Fibroblast of skin of left quadriceps (primary cell): Measurements from ENCODE around the gene SOX15.

Experiments
- DNase-seq, 2 experiments: peaks; one replicate each; pipeline ENCODE4 v3.0.0-alpha.2; 2013; ENCODE audit warnings: low read depth in 2 of 2

SOX15 gene

DNA sequence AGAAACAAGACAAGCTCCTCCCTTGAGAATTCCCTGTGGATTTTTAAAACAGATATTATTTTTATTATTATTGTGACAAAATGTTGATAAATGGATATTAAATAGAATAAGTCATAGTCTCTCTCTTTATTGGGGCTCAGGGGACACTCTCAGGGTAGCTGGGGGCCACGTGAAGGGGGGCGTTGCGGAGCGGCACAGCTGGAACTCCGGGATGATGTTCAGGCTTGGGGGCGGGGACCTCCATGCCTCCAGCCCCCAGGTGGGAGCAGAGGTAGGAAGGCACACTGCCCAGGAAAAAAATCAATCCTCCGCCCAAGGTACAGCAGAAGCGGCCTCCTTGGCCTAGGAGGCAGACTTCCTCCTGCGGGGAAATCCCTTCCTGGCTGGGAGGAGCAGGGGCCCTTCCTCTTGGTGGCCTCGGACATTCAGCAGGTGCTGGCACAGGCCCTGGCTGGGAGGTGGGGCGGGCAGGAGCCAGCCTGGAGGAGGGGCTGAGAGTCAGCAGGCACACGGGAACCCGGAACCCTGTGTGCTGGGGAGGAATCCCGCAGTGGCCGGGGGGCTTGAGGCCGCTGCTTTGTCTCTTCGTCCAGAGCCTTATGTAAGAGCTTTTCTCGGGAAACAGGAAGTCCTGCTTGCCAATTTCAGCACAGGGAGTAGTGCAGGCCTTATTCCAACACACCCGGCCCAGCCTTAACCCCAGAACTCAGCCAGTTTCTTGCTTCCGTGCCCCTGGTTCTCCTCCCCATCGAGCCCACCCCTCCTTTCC lies 31.9 kb downstream of the SOX15 start:
- no peak for DNase-seq

DNA sequence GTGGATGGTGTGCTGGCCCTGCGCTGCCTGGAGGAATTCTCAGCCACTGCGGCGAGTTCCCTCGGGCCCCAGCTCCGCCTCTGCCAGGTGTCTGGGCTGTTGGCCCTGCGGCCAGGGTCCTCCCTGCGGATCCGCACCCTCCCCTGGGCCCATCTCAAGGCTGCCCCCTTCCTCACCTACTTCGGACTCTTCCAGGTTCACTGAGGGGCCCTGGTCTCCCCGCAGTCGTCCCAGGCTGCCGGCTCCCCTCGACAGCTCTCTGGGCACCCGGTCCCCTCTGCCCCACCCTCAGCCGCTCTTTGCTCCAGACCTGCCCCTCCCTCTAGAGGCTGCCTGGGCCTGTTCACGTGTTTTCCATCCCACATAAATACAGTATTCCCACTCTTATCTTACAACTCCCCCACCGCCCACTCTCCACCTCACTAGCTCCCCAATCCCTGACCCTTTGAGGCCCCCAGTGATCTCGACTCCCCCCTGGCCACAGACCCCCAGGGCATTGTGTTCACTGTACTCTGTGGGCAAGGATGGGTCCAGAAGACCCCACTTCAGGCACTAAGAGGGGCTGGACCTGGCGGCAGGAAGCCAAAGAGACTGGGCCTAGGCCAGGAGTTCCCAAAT lies 32.6 kb downstream of the SOX15 start:
- DNase-seq: no peak

DNA sequence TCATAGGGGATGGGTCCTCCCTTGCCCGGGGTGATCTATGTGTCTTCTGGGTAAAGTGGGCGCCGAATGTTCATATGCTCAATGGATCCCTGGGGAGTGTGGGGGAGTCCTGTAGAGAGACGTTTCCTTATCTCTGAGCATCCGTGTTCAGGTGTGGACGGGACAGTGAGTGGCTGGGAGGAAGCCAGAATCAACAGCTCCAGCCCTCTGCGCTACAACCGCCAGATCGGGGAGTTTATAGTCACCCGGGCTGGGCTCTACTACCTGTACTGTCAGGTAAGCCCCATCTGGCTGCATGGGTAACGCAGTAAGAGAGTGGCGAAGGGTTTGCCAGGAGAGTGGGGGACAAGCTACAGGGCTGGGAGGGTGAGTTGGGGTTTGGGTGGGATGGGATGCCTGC lies 33.3 kb downstream of the SOX15 start:
- no peak for DNase-seq

DNA sequence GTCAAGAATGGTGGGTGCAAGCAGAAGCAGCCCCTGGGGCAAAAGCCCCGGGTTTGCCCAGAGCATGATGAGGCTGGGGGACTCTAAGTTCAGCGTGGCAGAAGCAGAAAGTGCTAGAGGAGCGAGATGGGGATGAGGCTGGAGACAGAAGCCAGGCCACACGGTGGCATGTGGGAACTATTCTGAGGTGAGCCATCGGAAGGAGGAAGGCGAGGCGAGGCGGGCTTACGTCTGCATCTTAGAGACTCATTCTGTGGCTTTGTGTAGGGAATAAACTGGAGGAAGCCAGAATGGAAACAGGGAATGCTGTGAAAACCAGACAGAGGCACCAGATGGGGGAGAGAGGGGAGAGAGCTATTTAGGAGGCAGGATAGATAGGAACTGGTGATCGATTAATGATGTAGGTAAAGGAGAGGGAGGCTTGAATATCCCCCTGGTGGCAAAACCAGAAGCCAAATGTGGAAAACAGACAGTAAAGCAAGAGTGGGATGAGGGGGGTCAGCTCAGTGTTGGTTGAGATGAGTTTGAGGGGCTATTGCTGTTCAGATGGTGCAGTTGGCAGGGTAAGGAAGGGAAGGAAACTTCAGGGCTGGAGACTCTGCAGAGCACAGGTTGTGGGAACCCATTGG lies 34.5 kb downstream of the SOX15 start:
- no peak for DNase-seq

DNA sequence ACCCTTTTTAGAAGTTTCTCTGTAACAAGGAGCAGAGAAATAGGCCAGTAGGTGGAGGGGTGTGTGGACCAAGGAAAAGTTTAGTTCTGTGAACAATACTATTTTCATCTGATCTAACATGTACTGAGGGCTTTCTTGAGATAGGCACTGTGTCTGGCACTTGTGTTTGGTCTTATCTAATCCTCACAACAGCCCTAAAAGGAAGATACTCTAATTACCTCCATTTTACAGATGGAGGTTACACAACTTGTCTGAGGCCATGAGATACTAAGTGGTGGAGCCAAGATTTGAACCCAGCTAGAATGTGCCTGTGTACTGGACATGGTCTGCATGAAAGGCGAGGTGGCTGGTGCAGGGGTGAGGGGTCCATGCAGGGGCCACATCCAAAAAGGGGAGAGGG lies 36.5 kb downstream of the SOX15 start:
- DNase-seq: no peak

DNA sequence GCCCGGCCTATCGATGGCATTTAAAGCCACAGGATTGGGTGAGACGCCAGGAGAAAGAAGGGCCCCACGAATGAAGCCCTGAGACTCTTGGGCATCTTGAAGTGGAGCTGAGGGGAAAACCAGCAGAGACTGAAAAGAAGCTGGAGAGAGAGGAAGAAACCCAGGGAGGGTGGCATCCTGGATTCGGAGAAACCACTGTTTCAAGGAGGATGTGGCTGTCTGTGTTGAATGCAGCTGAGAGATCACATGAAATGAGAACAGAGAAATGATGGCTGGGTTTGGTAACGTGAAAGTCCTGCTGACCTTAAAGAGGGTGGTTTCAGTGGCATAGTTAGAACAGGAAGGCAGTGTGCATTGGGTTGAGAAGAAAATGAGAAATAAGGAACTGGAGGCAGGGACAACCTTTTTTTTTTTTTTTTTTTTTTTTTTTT lies 37.3 kb downstream of the SOX15 start:
- DNase-seq: no peak

DNA sequence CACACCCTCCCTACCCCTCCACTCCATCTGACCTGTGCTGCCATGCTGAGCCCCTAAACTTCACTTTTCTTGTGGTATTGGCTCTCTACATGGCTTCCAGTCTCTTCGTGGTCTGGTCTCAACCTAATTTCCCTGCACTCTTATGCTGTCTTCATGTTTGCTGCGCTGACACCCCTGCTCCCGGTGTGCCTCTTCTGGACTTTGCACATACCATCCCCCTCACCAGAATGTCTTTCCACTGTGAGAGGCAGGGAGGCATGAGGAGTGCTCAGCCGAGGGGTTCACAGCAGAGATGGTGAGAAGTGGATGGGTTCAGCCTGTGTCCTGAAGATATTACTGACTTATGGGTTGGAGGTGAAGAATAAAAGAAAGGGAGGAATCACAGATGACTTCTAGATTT lies 38.5 kb downstream of the SOX15 start:
- DNase-seq: no peak

DNA sequence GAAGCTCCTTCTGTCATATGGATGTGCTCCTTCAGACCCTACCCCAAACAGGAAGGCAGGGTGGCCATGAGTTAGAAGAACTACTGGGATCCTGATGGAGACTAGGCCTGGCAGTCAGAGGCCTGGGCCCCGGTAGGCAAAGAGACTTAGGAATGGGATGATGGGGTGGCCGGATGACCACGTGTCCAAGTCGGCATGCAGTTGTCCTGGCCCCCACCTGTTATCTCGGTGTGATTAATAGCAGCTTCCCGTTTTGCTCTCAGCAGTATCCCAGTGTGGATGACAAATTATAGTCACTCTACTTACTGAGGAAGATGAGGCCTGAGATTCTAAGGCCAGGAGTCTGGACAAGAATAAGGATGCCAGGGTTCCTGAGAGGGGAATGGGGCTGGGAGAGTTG lies 39.5 kb downstream of the SOX15 start:
- DNase-seq: no peak

DNA sequence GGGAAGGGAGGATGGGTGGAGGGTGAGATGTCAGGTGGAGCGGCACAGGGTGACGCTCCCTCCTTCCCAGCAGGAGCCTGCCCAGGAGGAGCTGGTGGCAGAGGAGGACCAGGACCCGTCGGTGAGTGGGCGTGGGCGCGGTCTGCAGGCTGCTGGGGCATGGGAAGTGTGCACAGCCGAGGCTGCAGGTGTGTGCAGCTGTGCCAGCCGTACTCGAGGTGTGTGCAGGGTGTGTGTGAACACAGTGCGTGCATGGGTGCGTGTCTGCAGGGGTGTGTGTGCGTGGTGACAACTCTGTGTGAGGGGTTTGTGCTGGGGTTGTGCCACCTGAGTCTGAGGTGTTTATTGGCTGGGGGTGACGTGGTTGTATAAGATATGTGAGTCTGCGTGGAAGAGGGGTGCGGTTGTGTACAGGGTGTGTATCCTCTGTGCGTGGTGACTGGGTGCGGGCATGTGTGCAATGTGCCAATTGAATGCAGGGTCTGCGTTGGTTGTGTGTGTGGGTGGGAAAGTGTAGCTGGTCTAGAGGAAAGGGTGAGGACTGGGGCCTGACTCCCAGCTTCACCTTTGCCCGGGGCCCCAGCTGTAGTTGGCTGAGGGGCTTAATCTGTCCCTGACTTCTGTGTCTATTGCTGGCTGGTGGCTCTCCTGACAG lies 40.4 kb downstream of the SOX15 start:
- no peak for DNase-seq

DNA sequence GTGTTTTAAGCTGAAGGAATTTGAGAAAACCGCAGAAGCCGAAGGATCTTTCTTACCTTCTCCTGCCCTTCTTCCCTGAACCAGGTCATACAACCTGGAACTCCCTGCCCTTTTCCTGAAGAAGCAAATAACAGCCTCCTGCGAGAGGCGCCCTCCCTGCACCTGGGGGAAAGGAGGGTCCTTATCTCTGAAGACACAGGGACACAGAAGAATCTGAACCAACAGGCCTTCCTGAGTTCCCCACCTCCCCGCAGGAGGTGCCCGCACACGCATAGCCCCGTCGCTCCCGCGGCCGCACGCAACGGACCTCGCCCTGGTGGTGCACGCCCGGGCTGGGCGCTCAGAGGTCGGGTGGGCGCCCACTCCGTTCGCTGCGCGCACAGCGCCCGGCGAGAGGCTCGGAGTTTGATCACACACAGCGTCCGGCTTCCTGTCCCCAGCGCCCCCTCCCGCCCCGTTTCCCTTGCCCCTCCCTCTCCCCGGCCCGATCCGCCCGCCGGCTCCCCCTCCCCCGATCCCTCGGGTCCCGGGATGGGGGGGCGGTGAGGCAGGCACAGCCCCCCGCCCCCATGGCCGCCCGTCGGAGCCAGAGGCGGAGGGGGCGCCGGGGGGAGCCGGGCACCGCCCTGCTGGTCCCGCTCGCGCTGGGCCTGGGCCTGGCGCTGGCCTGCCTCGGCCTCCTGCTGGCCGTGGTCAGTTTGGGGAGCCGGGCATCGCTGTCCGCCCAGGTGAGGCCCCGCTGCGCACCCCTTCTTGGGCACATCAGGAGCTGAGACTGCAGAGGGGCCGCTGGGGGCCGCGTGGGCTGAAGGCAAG lies 41.1 kb downstream of the SOX15 start, which contains the start of gene TNFSF12:
Gene TNFSF12, plus strand, starts transcription at position 474 of the 816 bp plus-strand sequence. Its CDS starts 96 bp downstream, at position 570.
- DNase-seq: no peak

DNA sequence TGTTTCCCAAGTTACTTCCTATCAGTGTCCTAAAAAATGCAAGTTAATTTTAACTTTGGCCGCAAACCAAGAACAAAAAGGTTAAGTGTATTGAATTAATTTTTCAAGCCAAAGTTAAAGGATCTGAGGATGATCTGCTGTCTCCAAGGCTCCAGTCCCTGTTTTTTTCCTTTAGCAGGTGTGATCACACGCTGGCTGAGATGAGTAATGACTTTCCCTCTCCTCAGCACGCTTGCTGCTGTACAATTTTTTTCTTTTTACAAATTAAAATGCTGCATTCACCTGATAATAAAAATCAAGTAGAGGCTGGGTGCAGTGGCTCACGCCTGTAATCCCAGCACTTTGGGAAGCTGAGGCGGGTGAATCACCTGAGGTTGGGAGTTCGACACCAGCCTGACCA lies 45.0 kb downstream of the SOX15 start:
- no peak for DNase-seq

DNA sequence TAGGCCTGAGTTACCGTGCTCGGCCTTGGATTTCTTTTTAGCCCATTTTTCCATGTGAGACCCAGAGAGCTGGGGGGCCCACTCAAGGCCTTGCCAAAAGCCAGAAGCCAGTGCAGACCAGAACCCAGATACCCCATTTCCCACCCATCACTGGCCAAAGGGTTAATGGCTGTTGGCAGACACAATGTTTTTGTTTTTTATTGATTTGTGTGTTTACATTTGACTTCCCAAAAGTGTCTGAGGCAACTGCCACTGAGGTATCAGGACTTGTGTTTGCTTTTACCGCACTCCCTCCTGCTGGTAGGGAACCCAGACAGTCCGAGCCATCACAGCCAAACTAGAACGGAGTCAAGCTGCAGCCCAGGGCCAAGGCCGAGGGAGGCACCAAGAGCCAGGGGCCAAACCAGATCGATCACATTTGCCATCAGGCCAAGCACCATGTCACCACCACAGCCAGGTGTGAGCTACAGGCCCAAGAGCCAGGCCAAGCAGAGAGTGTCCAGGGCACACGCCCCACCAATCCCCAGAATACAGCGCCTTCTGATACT lies 48.7 kb downstream of the SOX15 start:
- no peak for DNase-seq

DNA sequence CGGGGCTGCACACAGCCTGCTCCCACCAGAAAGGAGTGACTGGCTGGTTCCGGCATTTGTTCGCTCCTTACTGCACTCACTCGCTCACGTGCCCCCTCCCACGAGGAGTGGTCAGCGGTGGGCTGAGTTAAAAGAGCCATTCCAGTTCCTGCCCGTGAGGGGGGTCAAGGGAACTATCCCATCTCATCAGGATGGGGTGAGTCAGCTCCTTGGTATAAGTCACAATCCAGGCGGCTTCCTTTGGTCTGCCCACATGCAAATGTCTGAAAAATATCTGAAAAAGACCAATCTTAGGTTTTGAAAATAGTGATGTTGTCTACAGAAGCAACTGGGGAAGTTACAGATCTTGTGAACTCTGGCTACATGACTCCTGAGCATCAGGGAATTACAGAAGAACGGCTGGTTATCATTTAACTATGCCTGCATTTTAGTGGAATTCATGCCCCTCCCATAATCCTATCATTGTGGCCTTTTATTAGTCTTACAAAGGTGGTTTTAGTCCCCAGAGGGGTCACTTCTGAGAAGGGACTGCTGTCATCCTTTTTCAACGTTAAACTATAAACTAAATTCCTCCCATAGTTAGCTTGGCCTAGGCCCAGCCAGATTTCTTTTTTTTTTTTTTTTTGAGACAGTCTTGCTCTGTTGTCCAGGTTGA lies 50.9 kb downstream of the SOX15 start:
- DNase-seq: no peak
